Raji (cell line): ENCODE measurements around the gene FAM240A.

Experiments used
- POLR2A ChIP-seq: IDR thresholded peaks from 2 replicates; pipeline ENCODE4 v1.6.1; 2011; ENCODE audit warnings: low read depth, low read length, control low read depth; ENCODE audit not compliant: insufficient read depth

FAM240A gene

GRCh38 chr3:46580675-46581074 lies 31.6 kb upstream of the FAM240A start:
- TF ChIP-seq POLR2A: no peak

DNA sequence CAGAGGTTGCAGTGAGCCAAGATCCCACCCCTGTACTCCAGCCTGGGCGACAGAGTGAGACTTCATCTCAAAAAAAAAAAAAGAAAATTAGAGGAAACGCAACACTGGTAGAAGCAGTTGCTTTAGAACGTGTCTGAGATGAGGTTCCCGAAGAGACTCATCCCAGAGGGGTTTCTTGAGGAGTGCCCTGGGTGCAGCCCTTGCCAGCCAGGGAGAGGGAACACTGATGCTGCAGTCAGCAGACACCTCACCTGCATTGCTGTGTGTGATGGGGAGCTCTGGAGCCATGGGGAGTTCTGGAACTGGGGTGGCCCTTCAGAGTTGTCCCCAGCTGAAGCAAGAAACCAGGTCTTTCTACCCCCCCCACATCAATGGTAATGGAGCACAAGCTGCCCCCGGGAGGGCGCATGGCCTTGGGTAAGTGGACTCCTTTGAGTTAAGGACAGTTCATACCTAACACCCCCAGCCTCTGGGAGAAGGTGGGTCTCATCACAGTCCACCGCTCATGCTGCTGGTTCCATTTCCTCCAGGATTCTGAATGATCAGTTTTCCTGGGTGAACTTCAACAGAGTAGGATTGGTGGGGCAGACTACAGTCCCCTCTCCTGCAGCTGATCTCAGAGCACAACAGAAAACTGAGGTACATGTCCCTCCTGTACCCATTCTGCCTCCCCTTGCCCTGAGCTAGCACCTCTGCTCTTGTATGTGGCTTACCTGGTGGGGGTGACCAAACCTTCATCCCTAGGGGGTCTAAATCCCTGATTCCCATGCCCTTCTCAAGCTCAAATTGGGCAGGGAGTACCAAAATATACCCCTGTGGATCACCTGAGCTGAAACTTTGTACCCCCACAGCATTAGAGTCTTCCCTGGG lies 27.5 kb upstream of the FAM240A start:
- no peak for TF ChIP-seq POLR2A

DNA sequence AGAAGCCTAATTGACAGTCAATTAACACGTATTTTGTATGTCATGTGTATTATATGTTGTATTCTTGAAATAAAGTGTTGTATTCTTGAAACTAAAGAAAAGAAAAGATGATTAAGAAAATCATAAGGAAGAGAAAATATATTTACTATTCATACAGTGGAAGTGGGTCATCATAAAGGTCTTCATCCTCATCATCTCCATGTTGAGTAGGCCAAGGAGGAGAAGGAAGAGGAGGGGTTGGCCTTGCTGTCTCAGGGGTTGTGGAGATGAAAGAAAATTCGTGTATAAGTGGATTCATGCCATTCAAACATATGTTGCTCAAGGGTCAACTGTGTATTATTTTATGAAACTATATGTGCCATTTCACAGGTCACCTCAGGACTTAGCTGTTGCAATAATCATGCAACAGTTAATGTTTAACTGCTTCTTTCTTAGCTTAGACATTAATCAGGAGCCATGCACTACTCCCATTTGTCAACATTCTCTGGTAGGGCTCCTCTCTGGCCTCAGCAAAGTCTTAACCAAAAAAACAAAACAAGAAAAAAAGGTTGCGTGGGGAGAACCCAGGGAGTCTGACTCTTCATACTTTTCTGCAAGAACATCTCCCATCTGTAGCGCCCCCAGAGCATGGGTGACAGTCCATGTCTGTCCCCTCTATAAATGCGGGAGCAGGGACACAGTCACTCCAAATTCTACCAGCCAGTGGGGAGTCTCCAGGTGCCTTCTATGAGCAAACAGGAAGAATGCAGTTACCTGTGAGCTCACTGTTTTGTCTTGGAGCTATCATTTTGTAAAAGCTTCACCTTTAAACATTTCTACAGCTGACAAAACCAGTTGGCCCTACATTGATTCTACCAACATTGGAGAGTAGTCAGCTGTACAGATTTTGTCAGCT lies 26.3 kb upstream of the FAM240A start:
- TF ChIP-seq POLR2A: no peak

DNA sequence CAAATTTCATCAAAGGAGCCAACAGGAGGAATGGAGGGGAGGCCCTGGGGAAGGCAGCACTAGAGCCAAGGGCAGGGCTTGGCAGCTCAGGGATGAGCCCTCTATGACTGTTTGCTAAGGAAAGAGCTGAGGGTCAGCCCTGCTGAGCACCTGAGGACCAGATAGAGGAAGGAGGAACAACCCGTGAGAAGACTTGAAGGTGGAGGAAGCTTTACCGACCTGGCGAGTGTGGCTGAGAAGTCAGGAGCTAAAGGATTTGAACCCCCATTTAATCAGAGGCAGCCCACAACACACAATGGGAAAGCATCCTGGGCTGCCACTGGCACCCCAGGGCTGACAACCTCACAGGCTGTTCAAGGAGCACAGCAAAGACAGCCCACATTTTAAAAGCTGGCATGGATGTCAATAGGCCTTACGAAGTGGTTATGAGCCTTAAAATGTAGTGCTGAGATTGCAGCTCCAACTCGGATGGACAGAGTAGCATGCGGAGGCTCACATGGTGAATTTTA lies 25.5 kb upstream of the FAM240A start:
- TF ChIP-seq POLR2A: no peak

GRCh38 chr3:46593274-46593862 lies 19.0 kb upstream of the FAM240A start:
- TF ChIP-seq POLR2A: no peak

GRCh38 chr3:46593979-46594378 lies 18.3 kb upstream of the FAM240A start:
- TF ChIP-seq POLR2A: no peak

DNA sequence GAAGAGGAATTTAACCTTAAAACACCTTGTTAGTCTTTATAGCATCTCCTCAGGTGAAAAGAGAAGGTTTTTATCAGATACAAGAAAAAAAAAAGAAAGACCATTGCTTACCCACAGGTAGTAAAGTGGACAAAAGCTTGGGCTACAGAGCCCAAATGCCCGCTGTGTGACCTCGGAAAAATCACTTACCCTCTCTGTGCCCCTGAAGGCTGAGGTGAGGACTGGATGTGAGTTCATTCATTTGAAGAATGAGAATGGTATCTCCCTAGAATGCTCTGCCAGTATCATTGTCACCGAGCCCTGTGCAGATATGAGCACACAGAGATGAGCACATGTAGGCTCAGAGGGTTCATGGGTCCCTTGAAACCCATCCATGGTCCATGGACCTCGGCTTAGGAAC lies 17.6 kb upstream of the FAM240A start:
- no peak for TF ChIP-seq POLR2A

DNA sequence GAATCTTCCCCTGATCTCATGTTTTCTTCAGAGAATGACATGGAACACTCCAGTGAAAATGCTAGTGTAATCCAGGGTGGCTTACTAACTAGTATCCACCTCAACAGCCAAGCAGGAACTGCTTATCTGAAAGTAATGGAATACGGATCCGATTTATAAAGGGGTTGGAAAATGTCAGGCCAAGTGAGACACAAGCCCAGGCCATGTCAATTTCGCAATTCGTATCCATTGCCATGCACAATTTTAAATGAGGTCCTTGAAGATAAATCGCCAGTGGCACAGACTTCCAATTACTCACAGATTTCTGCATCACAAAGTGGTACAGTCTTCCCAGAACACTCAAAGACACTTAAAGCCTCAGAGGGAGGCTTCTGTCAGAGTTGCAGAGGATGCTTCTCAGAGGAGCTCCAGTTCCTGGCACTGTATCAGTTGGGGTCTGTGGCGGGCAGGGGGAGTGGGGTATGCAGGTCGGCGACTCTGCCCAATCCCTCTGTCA lies 16.5 kb upstream of the FAM240A start:
- no peak for TF ChIP-seq POLR2A

GRCh38 chr3:46599590-46599989 lies 12.7 kb upstream of the FAM240A start:
- TF ChIP-seq POLR2A: no peak

DNA sequence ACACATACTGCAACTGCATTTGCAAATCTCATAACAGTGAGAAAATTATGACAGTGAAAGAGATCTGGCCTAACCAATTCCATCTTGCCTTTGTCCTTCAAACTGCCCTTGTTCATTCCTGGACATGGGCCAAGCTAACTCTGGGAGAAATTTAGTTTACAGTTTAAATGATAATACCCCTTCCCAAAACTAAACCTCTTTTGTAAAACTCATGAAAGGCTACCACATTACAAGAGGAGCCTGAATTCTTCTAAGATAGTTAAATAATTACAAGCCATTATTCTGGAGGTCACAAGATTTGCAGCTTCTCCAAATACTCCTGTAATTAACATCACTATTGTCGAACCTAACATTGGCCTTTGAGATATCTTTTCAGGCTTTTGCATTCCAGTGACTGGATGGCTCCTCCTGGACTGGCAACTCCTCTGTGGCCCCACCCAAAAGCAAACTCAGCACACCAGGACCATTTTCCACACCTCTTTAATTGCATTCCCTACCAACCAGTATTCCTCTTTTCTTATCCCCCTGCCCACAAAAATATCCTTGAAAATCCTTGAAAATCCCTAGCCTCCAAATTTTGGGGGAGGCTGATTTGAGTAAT lies 8.8 kb upstream of the FAM240A start:
- TF ChIP-seq POLR2A: no peak

DNA sequence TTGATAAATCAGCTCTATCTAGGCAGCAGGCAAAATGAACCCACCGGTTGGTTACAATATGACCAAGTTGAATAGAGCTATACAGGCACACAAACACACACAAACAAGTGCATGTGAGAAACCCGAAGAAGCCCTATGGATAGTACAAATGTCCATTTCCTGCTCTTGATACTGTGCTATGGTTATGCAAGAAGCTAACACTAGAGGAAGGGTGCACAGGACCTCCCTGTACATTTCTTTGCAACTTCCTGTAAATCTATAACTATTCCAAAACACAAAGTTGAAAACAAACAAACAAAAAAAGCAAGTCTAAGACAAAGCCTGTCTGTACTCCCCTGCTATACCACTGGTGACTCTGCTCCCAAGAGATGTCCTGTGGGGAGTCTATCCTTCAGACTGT lies 8.2 kb upstream of the FAM240A start:
- no peak for TF ChIP-seq POLR2A

DNA sequence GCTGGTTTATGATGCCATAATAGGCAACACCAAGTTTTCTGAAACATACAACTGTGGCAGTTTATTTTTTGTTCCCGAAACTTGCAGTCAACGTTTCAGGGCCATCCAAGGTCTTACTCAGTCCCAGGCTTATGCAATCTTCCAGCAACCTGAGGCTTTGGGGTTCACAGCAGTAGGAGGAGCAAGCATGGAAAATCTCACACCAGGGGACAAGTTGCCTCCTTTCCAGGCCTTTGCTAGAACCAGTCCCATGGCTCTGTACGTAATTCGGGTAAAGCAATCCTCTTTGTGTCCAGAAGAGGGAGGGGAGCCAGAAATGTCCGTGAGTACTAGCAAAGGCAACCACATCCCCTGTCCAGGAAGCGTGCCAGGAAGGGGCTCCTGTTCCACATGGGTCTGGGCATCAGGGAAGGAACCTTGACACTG lies 4.7 kb upstream of the FAM240A start:
- no peak for TF ChIP-seq POLR2A

- no peak for TF ChIP-seq POLR2A
Measured at GRCh38 chr3:46609212-46609721, 3.1 kb upstream of the FAM240A start.

DNA sequence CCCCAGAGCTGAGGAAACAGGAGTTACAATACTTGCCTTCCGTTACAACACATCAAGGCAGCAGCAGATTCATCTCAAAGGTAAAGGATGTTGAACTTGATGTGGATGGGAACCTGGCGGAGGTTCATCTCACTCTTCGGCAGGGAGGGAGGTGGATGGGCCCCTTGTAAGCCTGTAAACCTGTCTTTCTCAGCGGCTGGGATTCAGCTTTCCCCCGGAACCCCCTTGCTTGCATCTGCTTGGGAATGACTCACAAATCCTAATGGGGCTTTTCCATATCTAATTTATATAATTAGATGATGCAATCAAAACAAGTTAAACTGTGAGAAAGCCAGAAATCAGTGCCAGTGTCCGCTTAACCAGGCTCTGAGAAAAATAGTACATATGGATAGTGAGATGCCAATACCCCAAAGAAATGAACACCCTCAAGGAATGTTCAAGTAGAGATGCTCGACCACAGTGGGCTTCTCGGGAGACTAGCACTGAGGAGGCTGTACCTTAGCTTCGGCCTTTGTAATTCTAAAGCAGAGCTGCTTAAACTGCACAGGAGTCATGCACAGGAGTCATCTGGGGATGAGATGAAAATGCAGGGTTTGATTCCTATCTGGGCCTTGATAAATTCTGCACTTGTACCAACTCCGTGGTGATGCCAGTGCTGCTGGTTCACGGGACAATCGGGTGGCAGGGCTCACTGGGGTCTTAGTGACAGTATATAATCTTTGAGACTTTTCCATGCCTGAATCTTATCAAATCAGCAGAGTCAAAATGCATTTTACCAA lies 2.2 kb upstream of the FAM240A start:
- no peak for TF ChIP-seq POLR2A

DNA sequence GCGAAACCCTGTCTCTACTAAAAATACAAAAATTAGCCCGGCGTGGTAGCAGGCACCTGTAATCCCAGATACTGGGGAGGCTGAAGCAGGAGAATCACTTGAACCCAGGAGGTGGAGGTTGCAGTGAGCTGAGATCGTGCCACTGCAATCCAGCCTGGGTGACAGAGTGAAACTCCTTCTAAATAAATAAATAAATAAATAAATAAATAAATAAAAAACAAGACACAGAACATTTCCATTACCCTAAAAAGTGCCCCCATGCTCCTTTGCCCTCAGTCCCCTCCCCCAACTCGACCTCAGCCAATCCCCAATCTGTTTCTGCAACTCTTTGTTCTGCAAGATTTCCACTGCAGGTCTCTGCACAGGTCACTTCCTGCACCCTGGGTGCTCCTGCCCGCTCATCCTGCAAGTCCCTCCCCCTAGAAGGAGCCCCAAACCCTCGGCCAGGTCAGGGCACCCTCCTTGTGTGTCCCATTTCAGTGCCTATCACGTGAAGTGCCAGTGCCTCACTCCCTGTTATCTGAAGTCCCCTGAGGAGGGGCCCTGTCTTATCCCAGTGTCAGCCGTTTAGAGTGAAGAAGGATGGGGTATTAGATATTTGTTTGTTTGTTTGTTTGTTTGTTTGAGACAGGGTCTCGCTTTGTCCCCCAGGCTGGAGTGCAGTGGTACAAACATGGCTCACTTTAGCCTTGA lies 1.1 kb downstream of the FAM240A start:
- TF ChIP-seq POLR2A: no peak
